ENCODE measurements around the gene COL7A1. TPM values are rescaled to one million over a fixed set of nuclear protein-coding genes. Genes with fewer than 3 reads are reported as not detected.

The COL7A1 gene
- total and polyA plus RNA-seq, 2 of the 13 experiments (the other 11 are each of a cell fraction or from before 2014, with no cell fraction given) = 2.7 to 11.7 TPM

DNA sequence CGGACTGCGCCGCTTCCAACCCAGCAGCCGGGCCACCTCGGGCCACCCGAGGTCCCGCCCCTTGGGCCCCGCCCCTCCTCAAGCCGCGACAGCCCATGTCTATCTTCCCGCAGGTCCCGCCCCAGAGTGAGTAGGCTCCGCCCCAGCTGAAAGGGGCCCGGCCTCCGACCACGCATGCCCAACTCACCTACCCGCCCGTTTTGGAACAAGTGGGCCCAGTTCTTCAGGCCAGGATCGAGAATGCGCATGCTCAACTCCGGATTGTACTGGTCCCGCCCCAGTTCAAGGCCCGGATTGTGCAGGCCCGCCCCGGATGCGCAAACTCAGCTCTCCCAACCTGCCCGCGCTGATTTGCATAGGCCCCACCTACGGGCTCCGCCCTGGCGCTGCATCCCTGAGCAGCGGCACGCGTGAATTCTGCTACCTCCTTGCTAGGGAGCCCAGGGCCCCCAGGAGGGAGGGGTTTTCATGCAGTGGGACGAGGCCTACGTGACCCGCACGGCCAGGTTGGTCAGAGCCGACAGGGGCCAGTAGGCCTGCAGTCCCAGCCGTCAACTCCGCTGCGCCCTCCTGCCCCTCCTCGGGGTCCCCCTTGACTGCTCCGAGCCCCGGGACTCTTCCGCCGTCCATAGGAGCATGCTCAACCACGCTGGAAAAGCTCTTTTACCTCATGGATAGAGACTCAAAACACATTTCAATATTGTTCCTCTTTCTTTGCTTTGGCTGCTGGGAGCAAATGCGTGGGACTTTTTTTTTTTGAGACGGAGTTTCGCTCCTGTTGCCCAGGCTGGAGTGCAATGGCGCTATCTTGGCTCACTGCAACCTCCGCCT is 38.1 kb downstream of the COL7A1 start, which contains the start of gene PFKFB4 (continued):
- TF ChIP-seq ZBTB40 (IDR thresholded peaks at IDR 0.05) (no peak), ZBTB40 (CRISPR knock-in tag; IDR thresholded peaks at IDR 0.05) (0 out of 2 replicates have a peak, but pooled peaks have one; percentile 59), MTERF4 (CRISPR knock-in tag; IDR thresholded peaks at IDR 0.05) (0 out of 2 replicates have a peak, but pooled peaks have one; percentile 55), ZUFSP (CRISPR knock-in tag; IDR thresholded peaks at IDR 0.05; ENCODE audit: borderline replicate concordance) (no peak), PBX3 (CRISPR knock-in tag; IDR thresholded peaks at IDR 0.05; ENCODE audit: borderline replicate concordance) (no peak)
- TF ChIP-seq, protein P1, sequence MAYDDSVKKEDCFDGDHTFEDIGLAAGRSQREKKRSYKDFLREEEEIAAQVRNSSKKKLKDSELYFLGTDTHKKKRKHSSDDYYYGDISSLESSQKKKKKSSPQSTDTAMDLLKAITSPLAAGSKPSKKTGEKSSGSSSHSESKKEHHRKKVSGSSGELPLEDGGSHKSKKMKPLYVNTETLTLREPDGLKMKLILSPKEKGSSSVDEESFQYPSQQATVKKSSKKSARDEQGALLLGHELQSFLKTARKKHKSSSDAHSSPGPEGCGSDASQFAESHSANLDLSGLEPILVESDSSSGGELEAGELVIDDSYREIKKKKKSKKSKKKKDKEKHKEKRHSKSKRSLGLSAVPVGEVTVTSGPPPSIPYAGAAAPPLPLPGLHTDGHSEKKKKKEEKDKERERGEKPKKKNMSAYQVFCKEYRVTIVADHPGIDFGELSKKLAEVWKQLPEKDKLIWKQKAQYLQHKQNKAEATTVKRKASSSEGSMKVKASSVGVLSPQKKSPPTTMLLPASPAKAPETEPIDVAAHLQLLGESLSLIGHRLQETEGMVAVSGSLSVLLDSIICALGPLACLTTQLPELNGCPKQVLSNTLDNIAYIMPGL (CRISPR knock-in tag; IDR thresholded peaks at IDR 0.05; ENCODE audit: borderline replicate concordance in 1 of 2, low read depth in 1 of 2) = peak; percentile 60 to 80; a peak in 3 of 4 replicates
- TF ChIP-seq, protein P2, sequence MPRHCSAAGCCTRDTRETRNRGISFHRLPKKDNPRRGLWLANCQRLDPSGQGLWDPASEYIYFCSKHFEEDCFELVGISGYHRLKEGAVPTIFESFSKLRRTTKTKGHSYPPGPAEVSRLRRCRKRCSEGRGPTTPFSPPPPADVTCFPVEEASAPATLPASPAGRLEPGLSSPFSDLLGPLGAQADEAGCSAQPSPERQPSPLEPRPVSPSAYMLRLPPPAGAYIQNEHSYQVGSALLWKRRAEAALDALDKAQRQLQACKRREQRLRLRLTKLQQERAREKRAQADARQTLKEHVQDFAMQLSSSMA (CRISPR knock-in tag; IDR thresholded peaks at IDR 0.05) = 0 out of 2 replicates have a peak, but pooled peaks have one; percentile 74
- TF ChIP-seq, protein P3, sequence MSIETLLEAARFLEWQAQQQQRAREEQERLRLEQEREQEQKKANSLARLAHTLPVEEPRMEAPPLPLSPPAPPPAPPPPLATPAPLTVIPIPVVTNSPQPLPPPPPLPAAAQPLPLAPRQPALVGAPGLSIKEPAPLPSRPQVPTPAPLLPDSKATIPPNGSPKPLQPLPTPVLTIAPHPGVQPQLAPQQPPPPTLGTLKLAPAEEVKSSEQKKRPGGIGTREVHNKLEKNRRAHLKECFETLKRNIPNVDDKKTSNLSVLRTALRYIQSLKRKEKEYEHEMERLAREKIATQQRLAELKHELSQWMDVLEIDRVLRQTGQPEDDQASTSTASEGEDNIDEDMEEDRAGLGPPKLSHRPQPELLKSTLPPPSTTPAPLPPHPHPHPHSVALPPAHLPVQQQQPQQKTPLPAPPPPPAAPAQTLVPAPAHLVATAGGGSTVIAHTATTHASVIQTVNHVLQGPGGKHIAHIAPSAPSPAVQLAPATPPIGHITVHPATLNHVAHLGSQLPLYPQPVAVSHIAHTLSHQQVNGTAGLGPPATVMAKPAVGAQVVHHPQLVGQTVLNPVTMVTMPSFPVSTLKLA (IDR thresholded peaks at IDR 0.05) = no peak

Measured in HepG2 (cell line).